ENCODE results near the gene FRMD8. TPM values are rescaled to one million over a fixed set of nuclear protein-coding genes. Genes with fewer than 3 reads are reported as not detected.

The FRMD8 gene
- total and polyA plus RNA-seq, 9 of the 15 experiments (the other 6 are each of a cell fraction or from before 2014, with no cell fraction given) = 4.5 to 54.5 (median 15.8) TPM

DNA sequence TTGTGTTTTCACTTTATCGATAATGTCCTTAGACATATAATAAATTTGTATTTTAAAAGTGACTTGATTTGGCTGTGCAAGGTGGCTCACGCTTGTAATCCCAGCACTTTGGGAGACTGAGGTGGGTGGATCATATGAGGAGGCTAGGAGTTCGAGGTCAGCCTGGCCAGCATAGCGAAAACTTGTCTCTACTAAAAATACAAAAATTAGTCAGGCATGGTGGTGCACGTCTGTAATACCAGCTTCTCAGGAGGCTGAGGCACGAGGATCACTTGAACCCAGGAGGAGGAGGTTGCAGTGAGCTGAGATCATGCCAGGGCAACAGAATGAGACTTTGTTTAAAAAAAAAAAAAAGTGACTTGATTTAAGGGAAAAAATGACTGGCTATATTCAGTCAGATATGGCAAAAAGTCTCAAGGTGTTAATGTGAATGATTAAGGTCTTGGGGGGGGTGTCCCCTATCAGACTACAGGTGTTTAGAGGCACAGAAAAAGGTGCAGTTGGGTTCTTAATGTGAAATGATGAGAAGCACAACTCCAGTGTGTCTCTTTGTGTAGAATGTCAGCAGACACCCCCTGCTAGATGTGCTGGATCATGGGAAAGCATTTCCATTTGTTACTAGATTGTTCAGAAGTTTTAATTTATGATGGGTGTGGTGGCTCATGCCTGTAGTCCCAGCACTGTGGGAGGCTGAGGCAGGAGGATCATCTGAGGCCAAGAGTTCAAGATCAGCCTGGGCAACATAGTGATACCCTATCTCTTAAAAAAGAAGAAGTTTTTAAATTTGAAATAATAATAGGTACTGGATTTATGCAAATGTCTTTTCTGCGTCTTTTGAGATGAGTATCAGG is 53.1 kb downstream of the FRMD8 start:
- ChIA-PET POLR2A (interaction anchor here (0.6 to 12.0 kb wide), 5 partner anchors 10 to 65 kb away, joined by 3 to 309 read pairs (median 8); partner anchors contain the start of genes MALAT1 and NEAT1), CTCF (ENCODE audit: low intra/inter-chr PET ratio) (interaction anchor here (0.7 kb wide), 1 partner anchor 20 kb away, joined by 3 read pairs; no protein-coding TSS in a partner anchor)
- no peak overlapping the region for H2AFZ ChIP-seq (ENCODE audit: low read depth, low read length)
- in situ Hi-C loops (cut with MboI) (no loop called here), intact Hi-C loops (cut with micrococcal nuclease) (no loop called here)
- no peak overlapping the region for H3K9ac ChIP-seq (ENCODE audit: insufficient read depth in 1 of 2, low read depth in 2 of 2, low read length in 2 of 2)
- DNase-seq (ENCODE audit: extremely low read depth in 1 of 4, low spot score in 3 of 4) (peak in 2 of 4 experiments; percentile 13 to 19), ATAC-seq (no peak), FAIRE-seq (no peak)
- H3K4me1 ChIP-seq (replicated peaks in 1 of 2; ENCODE audit: control insufficient read depth in 2 of 2, insufficient read depth in 2 of 2, low read length in 2 of 2) = peaks cover 12 to 35% of the 10 kb centered on the region in 2 experiments; a peak in 4 of 5 replicates
- no peaks in the 10 kb centered on the region for H3K9me3 ChIP-seq (replicated peaks; ENCODE audit: control insufficient read depth, insufficient read depth, low read depth, low read length)
- H3K9me1 ChIP-seq (ENCODE audit: control insufficient read depth, insufficient read depth, low read length) = peaks cover 6% of the 10 kb centered on the region
- BruUV-seq (replicated peaks) = TSS peak; percentile 6
- H3K27me3 ChIP-seq (ENCODE audit: control insufficient read depth in 2 of 2, insufficient read depth in 2 of 2, low read length in 2 of 2) = no peaks in the 10 kb centered on the region
- no peak overlapping the region for H3K4me3 ChIP-seq
- 84% methylated on average over 7 of the region's 7 CpGs for WGBS (ENCODE audit: insufficient coverage, low coverage, missing lambda C conversion rate)
- H3K36me3 ChIP-seq (ENCODE audit: control insufficient read depth, insufficient read depth, low read length) = peaks cover 91% of the 10 kb centered on the region
- peaks cover 17% of the 10 kb centered on the region; the same call in 1 of the 2 replicates for H4K20me1 ChIP-seq (replicated peaks; ENCODE audit: control insufficient read depth, insufficient read depth, low read length)
- no peak overlapping the region for H3K27ac ChIP-seq (ENCODE audit: extremely low read depth, low read depth, low read length)
- peaks cover 85% of the 10 kb centered on the region for H3K79me2 ChIP-seq (ENCODE audit: control insufficient read depth, insufficient read depth, low read length)
- no peak overlapping the region for H3K4me2 ChIP-seq (ENCODE audit: insufficient read depth, low read length)
- TF ChIP-seq POLR2B (IDR thresholded peaks at IDR 0.05; ENCODE audit: low read depth, partially characterized antibody) (peak; percentile 19), CC2D1A (IDR thresholded peaks at IDR 0.05) (no peak), CREBBP (IDR thresholded peaks at IDR 0.05; ENCODE audit: low read depth, low read length) (no peak), POLR2AphosphoS2 (IDR thresholded peaks at IDR 0.05; ENCODE audit: low read length) (peak; percentile 77; the same call in 1 of the 2 replicates), TAF15 (IDR thresholded peaks at IDR 0.05; ENCODE audit: low read depth, low read length) (no peak), ZNF140 (CRISPR knock-in tag; IDR thresholded peaks at IDR 0.05) (no peak), POLR2A (conservative IDR thresholded peaks at IDR 0.05) (0 out of 2 replicates have a peak, but pooled peaks have one; percentile 16), SUPT5H (IDR thresholded peaks at IDR 0.05) (peak; percentile 11), ZNF57 (CRISPR knock-in tag; IDR thresholded peaks at IDR 0.05) (no peak), ZNF174 (CRISPR knock-in tag; IDR thresholded peaks at IDR 0.05) (no peak), SIN3A (IDR thresholded peaks at IDR 0.05; ENCODE audit: borderline replicate concordance in 2 of 2, control insufficient read depth in 1 of 2, low read depth in 2 of 2, low read length in 2 of 2) (0 out of 4 replicates have a peak, but pooled peaks of 1 of the 2 experiments have one; percentile 33), FOXM1 (IDR thresholded peaks at IDR 0.05; ENCODE audit: low read depth) (no peak), FOXM1 (CRISPR knock-in tag; IDR thresholded peaks at IDR 0.05; ENCODE audit: low read depth) (no peak), PML (IDR thresholded peaks at IDR 0.05; ENCODE audit: low read length) (peak; percentile 7), CBX2 (IDR thresholded peaks at IDR 0.05; ENCODE audit: insufficient read depth, low read length, poor library complexity, severe bottlenecking) (no peak), ZBTB8A (IDR thresholded peaks at IDR 0.05; ENCODE audit: partially characterized antibody) (no peak)
- TF ChIP-seq, protein P1, sequence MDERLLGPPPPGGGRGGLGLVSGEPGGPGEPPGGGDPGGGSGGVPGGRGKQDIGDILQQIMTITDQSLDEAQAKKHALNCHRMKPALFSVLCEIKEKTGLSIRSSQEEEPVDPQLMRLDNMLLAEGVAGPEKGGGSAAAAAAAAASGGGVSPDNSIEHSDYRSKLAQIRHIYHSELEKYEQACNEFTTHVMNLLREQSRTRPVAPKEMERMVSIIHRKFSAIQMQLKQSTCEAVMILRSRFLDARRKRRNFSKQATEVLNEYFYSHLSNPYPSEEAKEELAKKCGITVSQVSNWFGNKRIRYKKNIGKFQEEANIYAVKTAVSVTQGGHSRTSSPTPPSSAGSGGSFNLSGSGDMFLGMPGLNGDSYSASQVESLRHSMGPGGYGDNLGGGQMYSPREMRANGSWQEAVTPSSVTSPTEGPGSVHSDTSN (CRISPR knock-in tag; IDR thresholded peaks at IDR 0.05; ENCODE audit: low read depth) = no peak
- TF ChIP-seq, protein P1 (tag; conservative IDR thresholded peaks at IDR 0.05; ENCODE audit: low read depth) = 0 out of 2 replicates have a peak, but pooled peaks have one; percentile 33
- TF ChIP-seq, protein P2, sequence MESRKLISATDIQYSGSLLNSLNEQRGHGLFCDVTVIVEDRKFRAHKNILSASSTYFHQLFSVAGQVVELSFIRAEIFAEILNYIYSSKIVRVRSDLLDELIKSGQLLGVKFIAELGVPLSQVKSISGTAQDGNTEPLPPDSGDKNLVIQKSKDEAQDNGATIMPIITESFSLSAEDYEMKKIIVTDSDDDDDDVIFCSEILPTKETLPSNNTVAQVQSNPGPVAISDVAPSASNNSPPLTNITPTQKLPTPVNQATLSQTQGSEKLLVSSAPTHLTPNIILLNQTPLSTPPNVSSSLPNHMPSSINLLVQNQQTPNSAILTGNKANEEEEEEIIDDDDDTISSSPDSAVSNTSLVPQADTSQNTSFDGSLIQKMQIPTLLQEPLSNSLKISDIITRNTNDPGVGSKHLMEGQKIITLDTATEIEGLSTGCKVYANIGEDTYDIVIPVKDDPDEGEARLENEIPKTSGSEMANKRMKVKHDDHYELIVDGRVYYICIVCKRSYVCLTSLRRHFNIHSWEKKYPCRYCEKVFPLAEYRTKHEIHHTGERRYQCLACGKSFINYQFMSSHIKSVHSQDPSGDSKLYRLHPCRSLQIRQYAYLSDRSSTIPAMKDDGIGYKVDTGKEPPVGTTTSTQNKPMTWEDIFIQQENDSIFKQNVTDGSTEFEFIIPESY (CRISPR knock-in tag; IDR thresholded peaks at IDR 0.05) = no peak

All from K562 (cell line).